LNCaP clone FGC (cell line): Measurements from ENCODE around the gene FGF8.

Experiments used
- DNase-seq: peaks from one replicate; pipeline ENCODE4 v3.0.0-alpha.2; 2011; ENCODE audit warnings: low read depth
- H3K4me3 ChIP-seq: 2 replicates; pipeline ENCODE4 v1.5.1; 2011; ENCODE audit warnings: mild to moderate bottlenecking, low read depth, low read length, control low read depth
- TF ChIP-seq, protein P1 (sequence below): IDR thresholded peaks from 2 replicates; pipeline ENCODE4 v1.5.1; 2012; ENCODE audit warnings: mild to moderate bottlenecking; ENCODE audit not compliant: control insufficient read depth, insufficient read depth; ENCODE audit errors: extremely low read depth

FGF8 gene

DNA sequence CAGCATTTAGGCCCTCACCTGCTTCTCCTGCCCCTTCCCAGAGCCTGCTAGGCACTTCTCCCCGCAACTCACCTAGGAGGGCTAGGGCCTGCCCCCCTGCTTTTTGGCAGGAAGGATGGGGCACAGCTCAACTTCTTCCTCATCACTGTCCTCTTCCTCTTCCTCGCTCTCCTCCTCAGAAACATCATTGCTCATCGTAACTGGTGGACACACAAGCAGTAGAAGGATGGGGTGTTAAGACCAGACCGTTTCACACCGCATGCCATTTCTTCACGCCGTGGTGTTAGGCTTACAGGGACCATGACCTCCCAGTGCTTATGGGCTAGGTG, 5.7 kb upstream of the FGF8 start:
- TF ChIP-seq, protein P1, sequence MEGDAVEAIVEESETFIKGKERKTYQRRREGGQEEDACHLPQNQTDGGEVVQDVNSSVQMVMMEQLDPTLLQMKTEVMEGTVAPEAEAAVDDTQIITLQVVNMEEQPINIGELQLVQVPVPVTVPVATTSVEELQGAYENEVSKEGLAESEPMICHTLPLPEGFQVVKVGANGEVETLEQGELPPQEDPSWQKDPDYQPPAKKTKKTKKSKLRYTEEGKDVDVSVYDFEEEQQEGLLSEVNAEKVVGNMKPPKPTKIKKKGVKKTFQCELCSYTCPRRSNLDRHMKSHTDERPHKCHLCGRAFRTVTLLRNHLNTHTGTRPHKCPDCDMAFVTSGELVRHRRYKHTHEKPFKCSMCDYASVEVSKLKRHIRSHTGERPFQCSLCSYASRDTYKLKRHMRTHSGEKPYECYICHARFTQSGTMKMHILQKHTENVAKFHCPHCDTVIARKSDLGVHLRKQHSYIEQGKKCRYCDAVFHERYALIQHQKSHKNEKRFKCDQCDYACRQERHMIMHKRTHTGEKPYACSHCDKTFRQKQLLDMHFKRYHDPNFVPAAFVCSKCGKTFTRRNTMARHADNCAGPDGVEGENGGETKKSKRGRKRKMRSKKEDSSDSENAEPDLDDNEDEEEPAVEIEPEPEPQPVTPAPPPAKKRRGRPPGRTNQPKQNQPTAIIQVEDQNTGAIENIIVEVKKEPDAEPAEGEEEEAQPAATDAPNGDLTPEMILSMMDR, result no peak
- H3K4me3 ChIP-seq, result peak overlapping the region; percentile 64; the same call in 1 of the 2 replicates
- DNase-seq, result no peak

DNA sequence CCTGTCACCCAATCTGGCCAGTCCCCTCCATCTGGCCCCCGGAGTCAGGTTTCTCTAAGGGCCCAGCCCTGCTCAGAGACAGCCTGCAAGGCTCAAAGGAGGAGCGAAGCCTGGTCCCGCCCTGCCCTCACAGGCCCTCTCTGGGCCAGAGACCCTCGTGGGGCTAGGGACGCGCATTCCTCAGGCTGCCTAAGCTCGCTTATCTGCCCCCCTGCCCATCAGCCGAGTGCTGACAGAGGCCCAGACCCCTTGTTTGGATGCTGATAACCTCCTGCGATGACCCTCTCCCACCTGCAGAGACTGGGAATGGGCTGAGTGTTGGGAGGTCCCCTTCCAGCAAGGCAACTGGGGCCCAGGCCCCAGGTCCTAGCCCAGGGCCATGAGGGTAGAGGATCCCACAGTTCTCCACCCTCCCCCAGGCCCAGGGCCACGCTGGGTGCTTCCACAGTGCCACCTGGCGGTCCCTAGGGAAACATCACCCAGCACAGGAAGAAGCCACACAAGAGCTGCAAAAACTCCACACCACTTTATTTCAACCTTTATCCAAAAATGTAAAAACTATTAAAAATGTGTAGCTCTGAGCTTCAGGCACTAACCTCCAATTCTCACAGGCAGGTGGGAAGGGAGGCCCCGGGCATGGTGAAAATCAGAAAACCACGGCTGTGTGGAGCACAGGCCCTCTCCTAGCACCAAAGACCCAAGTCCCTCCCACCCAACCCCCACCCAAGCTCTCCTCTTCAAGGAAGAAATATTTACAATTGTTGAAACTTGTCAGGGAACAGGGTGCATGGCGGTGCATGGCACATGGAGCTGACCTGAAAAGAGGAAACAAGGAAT, 5.1 kb upstream of the FGF8 start:
- no peak overlapping the region for H3K4me3 ChIP-seq
- TF ChIP-seq, protein P1, result peak; percentile 82
- peak; percentile 13 for DNase-seq

DNA sequence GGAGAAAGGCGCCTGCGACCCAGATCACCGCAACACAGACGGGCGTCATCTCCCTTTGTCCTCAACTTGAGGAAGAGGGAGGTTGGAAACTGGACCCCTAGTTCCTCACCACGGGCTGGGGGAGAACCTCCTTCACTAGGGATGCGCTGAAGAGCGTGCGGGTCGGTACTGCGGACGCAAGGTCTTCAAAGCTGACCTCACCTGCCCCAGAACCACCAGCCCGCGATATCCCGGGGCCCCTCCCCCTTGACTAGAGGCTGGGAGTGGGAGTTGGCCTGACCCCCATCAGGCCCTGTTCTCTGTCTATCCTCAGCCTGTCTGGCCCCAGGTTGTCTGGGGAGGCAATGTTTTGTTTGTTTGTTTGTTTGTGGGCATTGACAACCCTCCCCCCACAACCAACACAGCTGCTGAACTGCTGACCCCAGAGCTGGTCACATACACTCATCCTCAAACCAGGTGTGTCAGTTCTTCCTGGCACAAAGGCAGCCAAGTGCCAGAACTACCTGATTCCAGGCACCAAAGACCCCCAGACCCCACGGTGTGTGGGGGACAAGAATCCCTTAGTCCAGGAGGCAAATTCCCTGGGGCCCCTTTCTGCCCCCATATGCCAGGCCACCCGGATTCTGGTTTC, 4.4 kb upstream of the FGF8 start:
- no peak for DNase-seq
- TF ChIP-seq, protein P1, result no peak
- H3K4me3 ChIP-seq, result peak overlapping the region; percentile 6; the same call in 1 of the 2 replicates

DNA sequence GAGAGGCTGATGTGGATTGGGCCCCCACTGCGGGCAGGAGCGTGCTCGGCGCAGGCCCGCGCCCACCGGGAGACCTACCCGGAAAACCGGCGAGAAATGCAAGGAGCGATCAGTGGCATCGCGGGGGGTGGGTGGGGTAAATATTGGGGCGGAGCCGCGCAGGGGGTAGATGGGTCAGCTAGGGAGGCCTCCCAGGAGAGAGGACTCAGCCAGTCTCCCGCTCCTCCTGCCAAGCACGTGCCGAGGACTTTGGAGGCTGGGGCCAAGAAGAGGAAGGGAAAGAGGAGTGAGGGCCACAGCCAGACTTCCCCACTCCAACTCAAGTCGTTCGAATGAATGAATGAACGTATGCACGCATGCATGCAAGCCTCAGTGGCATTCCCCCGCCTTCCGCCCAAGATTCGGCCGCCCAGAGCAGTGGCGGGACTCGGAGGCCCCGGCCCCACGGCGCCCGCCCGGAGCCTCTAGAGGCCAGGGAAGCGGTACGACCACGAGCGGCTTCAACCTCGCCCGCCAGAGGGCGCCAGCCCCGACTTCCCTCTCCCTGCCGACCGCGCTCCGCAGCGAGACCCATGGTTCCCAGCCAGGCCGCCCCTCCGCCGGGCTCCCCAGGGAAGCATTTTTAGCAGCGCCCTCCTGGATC, 3.8 kb upstream of the FGF8 start:
- peak overlapping the region; percentile 6; the same call in 1 of the 2 replicates for H3K4me3 ChIP-seq
- no peak for DNase-seq

DNA sequence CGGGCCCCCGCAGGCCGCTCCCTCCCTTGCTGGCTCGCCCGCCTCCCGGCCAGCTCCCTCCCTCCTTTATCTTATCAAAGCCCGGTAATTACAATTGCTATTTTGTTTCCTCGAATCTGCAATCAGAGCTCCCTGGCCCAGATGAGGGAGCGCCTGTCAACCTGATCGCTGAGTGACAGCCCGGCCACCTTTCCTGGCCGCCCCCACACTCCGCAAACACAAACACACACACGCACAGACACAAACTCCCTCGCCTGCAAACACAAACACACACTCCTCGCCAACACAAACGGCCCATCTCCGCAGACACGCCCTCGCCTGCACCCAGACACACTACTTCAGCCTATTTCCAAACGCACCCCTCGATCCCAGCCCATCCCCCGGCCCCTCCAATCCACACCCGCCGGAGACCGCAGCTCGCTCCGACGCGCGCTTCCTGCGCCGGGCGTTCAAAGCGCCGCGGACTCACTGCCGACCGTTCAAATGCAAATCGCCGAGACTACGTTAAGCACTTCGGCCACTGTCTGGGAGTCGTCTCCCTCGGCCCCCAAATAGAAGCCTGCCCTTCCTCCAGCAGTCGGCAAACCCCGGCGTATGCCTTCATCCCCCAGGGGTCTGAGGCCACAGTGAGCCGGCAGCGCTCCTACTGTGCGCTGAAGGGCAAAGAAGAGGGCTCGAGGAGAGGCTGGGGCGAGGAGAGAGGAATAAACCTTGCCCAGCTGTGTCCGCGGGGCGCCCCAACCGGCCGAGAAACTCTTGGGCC, 3.0 kb upstream of the FGF8 start:
- DNase-seq, result no peak

More for the DNA sequence above, 3.8 kb upstream of the FGF8 start:
- TF ChIP-seq, protein P1, result peak; percentile 70

More for the DNA sequence above, 3.0 kb upstream of the FGF8 start:
- H3K4me3 ChIP-seq, result no peak overlapping the region
- TF ChIP-seq, protein P1, result no peak
